ENCODE measurements around the gene P2RY2. TPM values are rescaled to one million over a fixed set of nuclear protein-coding genes. Genes with fewer than 3 reads are reported as not detected.
"Not testable (repeated sequence)": the region's sequence is repeated elsewhere in the genome, so short reads cannot be mapped to it uniquely, and the experiment has no call there.

Gene P2RY2
- total and polyA plus RNA-seq, 7 donors = 0.16 to 6.2 (median 3.6) TPM; not detected in 3

DNA sequence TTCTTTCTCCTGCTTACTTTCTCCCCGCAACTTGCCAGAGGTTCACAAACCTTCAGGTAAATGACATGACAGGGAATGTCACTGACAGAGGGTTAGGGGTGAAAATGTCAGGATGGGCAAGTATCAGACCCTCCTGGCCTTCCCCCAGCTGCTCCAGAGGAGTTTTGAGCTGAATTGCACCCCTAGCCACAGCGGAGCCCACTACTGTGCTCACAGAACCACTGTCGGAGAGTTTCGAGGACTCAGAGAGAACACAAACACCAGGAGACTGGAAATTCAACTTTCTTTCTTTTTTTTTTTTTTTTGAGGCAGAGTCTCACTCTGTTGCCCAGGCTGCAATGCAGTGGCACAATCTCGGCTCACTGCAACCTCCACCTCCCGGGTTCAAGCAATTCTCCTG is 21.5 kb upstream of the P2RY2 start:
- no peaks in the 10 kb centered on the region for H3K9me3 ChIP-seq
- intact Hi-C loops (cut with DNase I) = no loop called here
- no peak overlapping the region for H3K4me3 ChIP-seq
- no peak overlapping the region for H3K27ac ChIP-seq
- no peaks in the 10 kb centered on the region for H3K4me1 ChIP-seq
- TF ChIP-seq EP300 (IDR thresholded peaks at IDR 0.05) (no peak), POLR2A (IDR thresholded peaks at IDR 0.05) (no peak), POLR2AphosphoS5 (IDR thresholded peaks at IDR 0.05) (no peak)
- TF ChIP-seq, protein P1, sequence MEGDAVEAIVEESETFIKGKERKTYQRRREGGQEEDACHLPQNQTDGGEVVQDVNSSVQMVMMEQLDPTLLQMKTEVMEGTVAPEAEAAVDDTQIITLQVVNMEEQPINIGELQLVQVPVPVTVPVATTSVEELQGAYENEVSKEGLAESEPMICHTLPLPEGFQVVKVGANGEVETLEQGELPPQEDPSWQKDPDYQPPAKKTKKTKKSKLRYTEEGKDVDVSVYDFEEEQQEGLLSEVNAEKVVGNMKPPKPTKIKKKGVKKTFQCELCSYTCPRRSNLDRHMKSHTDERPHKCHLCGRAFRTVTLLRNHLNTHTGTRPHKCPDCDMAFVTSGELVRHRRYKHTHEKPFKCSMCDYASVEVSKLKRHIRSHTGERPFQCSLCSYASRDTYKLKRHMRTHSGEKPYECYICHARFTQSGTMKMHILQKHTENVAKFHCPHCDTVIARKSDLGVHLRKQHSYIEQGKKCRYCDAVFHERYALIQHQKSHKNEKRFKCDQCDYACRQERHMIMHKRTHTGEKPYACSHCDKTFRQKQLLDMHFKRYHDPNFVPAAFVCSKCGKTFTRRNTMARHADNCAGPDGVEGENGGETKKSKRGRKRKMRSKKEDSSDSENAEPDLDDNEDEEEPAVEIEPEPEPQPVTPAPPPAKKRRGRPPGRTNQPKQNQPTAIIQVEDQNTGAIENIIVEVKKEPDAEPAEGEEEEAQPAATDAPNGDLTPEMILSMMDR (IDR thresholded peaks at IDR 0.05) = no peak
- no peaks in the 10 kb centered on the region for H3K27me3 ChIP-seq
- DNase-seq = peak; percentile 13
- 90 to 92% methylated on average over 6 of the region's 6 CpGs for WGBS, 2 donors
- no peaks in the 10 kb centered on the region for H3K36me3 ChIP-seq

DNA sequence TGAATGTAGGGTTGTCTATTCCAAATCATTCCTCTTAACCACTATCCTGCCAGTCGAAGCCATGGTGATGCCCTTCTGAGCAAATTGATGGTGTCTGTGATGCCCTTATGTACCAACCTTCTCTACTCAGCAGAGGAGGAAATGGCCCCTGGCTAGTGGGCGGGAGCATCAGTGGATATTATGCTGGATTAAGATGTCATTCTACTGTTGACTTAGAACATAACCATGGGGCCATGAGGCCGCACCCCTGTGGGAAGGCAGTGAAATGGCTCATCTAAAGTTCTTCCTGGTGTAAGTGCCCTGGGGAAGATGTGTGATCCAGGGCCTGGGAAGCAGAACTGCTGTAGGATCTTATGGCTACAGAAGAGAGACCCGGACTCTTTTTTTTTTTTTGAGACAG is 20.7 kb upstream of the P2RY2 start:
- DNase-seq = peak; percentile 15
- Histone ChIP-seq H3K27me3 (no peaks in the 10 kb centered on the region), H3K36me3 (no peaks in the 10 kb centered on the region), H3K4me1 (no peaks in the 10 kb centered on the region), H3K27ac (no peak overlapping the region), H3K9me3 (no peaks in the 10 kb centered on the region), H3K4me3 (no peak overlapping the region)
- TF ChIP-seq EP300 (IDR thresholded peaks at IDR 0.05) (no peak), POLR2A (IDR thresholded peaks at IDR 0.05) (no peak), POLR2AphosphoS5 (IDR thresholded peaks at IDR 0.05) (no peak)
- TF ChIP-seq, protein P1 (IDR thresholded peaks at IDR 0.05) = no peak
- intact Hi-C loops (cut with DNase I) = no loop called here
- 37 to 80% methylated on average over 4 of the region's 4 CpGs for WGBS, 2 donors

DNA sequence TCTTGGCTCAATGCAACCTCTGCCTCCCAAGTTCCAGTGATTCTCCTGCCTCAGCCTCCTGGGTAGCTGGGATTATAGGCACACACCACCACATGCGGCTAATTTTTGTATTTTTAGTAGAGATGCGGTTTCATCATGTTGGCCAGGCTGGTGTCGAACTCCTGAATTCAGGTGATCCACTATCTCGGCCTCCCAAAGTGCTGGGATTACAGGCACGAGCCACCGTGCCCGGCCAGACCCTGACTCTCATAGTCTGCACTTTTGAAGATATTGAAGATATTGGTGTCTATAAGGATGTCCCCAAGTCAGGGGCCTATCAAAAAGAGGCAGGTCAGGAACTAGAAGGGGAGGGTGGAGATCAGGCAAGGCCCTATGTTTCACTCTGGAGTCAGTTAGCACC is 20.3 kb upstream of the P2RY2 start:
- peak; percentile 10 for DNase-seq
- intact Hi-C loops (cut with DNase I) = not testable (repeated sequence)
- WGBS, 2 donors = 95 to 97% methylated on average over 7 of the region's 7 CpGs

DNA sequence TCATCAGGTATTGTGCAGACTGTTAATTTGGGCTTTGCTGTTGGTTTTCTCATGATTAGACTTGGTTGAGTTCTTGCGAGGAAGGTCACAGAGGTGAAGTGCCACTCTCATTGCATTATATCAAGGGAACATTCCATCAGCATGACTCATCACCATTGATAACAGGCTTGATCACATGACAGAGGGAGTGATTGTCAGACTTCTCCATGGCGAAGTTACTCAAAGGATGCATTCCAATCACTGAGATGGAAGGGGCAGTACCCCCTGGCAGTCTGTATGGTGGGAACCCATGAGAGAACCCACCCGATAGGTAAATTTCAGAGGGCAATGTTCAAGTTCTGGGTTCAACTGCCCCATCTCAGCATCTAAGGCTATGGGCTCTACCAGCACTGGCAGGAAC is 19.4 kb upstream of the P2RY2 start:
- intact Hi-C loops (cut with DNase I) = no loop called here
- no peaks in the 10 kb centered on the region for H3K9me3 ChIP-seq
- H3K4me1 ChIP-seq = no peaks in the 10 kb centered on the region
- H3K27ac ChIP-seq = no peak overlapping the region
- peak; percentile 17 for DNase-seq
- 80 to 82% methylated on average over 3 of the region's 3 CpGs for WGBS, 2 donors
- no peak overlapping the region for H3K4me3 ChIP-seq
- no peaks in the 10 kb centered on the region for H3K27me3 ChIP-seq
- H3K36me3 ChIP-seq = no peaks in the 10 kb centered on the region
- TF ChIP-seq EP300 (IDR thresholded peaks at IDR 0.05) = no peak
- TF ChIP-seq, protein P1 (IDR thresholded peaks at IDR 0.05) = no peak
- no peak for TF ChIP-seq POLR2AphosphoS5 (IDR thresholded peaks at IDR 0.05)
- no peak for TF ChIP-seq POLR2A (IDR thresholded peaks at IDR 0.05)

More for the DNA sequence above, 20.3 kb upstream of the P2RY2 start:
- H3K4me3 ChIP-seq, H3K27ac ChIP-seq, H3K9me3 ChIP-seq, H3K27me3 ChIP-seq, H3K4me1 ChIP-seq, H3K36me3 ChIP-seq: not testable (repeated sequence)

DNA sequence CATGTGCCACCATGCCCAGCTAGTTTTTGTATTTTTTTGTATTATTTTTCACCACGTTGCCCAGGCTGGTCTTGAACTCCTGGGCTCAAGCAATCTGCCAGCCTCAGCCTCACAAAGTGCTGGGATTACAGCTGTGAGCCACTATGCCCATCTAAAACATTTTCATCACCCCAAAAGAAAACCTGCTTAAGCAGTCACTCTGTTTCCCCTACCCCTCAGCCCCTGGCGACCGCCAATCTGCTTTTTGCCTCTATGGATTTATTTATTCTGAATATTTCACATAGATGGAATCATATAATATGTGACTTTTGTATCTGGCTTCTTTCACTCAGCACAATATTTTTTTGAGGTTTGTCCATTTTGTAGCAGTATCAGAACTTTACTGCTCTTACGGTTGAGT is 18.6 kb upstream of the P2RY2 start:
- 87 to 94% methylated on average over 4 of the region's 4 CpGs for WGBS, 2 donors
- Histone ChIP-seq H3K4me1 (no peaks in the 10 kb centered on the region), H3K27me3 (no peaks in the 10 kb centered on the region), H3K9me3 (no peaks in the 10 kb centered on the region), H3K4me3 (no peak overlapping the region), H3K27ac (no peak overlapping the region), H3K36me3 (no peaks in the 10 kb centered on the region)
- intact Hi-C loops (cut with DNase I) = no loop called here
- DNase-seq = peak; percentile 9
- TF ChIP-seq, protein P1 (IDR thresholded peaks at IDR 0.05) = no peak
- TF ChIP-seq EP300 (IDR thresholded peaks at IDR 0.05) (no peak), POLR2AphosphoS5 (IDR thresholded peaks at IDR 0.05) (no peak), POLR2A (IDR thresholded peaks at IDR 0.05) (no peak)

Data from sigmoid colon (tissue), 7 donors.